Measurements from ENCODE around the gene ALS2.
"Not testable (repeated sequence)": the region's sequence is repeated elsewhere in the genome, so short reads cannot be mapped to it uniquely, and the experiment has no call there.

The ALS2 gene

DNA sequence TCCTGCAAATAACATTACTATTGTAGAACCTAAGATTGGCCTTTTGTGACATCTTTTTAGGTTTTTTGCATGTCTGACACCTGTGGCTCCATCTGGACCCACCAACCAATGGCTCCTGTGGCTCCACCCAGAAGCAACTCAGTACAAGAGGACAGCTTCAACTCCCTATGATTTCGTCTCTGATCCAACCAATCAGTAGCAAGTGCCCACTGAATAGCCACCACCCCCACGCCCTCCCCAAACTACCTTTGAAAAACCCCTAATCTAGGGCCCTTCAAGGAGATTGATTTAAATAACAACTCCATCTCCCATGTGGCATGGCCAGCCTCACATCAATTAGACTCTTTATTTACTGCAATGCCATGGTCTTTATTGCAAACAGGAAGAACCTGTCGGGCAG, 105.9 kb downstream of the ALS2 start:
- DNase-seq (ENCODE audit: low read depth) = no peak

DNA sequence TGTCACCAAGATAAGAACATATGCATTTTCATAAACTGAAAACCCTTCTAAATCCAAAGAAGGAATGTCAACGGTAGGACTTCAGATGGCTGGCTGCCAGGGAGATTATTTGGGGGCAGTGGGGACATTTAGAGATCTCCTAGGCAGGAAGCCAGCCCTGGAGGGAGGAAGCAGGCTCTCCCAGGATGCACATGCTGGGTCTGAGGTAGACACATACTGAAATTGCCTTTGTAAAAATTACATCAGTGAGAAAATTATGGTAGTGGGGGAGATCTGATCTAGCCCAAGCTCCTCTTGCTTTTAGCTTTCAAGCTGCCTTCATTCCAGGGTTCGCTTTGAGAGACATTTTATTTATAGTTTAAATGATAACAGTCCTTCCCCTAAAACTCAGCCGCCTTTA, 106.4 kb downstream of the ALS2 start:
- no peak for DNase-seq (ENCODE audit: low read depth)

DNA sequence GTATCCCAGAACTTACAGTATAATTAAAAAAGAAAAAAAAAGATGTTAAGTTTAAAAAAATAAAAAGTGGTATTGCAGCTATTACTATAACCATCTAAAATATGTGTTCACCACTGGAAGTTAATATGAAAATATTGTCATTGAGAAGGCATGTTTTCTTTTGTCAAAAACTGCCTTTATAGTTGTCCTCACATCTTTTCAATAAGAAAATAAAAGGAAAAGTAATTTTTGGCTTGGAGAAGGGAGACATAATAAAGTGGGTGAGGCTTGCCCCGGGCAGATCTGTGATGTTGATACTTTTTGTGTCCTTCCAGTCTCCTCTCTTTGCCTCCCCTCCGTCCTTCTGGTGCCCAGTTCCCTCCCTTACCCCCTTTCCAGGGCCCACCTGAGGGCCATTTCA, 107.2 kb downstream of the ALS2 start:
- DNase-seq (ENCODE audit: low read depth) = no peak

DNA sequence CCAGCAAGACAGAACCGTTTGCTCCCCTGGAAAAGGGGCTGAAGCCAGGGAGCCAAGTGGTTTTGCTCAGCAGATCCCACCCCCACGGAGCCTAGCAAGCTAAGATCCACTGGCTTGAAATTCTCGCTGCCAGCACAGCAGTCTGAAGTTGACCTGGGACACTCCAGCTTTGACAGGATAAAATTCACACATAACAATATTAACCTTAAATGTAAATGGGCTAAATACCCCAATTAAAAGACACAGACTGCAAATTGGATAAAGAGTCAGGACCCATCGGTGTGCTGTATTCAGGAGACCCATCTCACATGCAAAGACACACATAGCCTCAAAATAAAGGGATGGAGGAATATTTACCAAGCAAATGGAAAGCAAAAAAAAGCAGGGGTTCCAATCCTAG, 109.5 kb downstream of the ALS2 start:
- DNase-seq (ENCODE audit: low read depth) = not testable (repeated sequence)

DNA sequence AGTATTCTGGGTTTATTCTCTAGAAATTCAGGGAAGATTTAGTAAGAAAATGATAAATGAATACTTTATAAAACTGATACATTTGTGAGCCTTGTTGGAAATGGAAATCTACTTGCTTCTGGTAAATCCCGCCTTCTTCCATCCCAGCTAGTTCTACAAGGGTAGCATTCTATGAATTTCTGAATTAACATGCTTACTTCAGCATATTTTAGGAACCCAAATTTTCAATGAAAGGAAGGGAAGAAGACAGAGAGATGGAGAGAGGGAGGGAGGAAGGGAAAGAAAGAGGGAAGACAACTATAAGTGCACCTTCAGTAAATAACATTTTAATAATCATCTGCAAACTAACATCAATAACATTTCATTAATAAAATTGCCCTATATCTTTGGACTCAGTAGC, 110.9 kb downstream of the ALS2 start:
- no peak for DNase-seq (ENCODE audit: low read depth)

DNA sequence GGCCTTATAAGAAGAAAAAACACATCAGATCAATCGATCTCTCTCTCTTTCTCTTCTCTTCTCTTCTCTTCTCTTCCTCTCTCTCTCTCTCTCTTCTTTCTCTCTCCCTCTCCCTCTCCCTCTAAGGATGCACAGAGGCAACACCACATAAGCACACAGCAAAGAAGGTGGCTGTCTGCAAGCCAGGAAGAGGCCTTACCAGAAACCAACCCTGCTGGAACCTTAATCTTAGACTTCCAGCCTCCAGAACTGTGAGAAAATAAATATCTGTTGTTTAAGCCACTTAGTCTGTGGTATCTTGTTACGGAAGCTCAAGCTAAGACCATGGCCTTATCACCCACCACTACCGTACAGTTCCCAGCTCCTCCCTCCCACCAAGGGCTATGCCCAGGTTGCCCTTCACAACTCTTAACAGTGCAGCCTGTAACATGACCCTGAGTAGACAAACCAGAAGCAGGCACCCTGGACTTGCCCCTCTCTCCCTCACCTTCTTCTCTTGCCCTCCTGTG, 112.3 kb downstream of the ALS2 start:
- DNase-seq (ENCODE audit: low read depth) = no peak

DNA sequence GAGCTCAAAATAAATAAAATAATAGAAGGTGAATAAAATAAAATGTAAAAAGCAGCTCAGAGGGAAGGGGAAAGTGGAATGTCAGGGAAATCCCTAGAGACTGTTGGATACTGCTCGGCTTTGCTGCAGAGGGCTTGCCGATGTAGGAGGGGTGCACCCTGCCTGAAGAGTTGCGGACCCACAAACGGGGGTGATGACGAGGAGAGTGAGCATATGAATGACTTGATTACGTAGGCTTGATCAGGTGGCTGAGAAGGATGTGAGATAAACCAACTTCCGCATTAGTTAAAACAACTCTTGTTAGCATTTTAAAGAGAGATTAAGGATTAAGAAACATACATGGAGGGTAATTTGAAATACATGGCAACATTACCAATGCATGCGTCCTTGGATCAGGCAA, 116.4 kb downstream of the ALS2 start:
- no peak for DNase-seq (ENCODE audit: low read depth)

DNA sequence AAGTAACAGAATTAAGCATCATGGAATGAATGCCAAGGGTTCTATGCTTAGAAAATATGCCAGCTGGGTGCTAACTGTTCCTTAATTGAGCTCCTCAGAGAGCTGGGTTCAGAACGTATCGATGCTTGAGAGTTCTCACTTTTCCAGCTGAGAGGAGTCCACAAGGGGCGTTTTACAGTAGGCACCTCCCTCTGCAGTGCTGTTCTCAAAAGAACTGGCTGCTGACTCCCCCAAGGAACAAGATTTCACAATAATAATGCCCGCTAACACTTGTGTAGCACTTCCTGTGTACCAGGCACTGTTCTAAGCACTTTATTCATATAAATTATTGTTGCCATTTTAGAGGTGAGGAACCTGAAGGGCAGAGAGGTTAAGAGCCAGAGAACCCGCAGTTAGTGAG, 119.4 kb downstream of the ALS2 start:
- no peak for DNase-seq (ENCODE audit: low read depth)

DNA sequence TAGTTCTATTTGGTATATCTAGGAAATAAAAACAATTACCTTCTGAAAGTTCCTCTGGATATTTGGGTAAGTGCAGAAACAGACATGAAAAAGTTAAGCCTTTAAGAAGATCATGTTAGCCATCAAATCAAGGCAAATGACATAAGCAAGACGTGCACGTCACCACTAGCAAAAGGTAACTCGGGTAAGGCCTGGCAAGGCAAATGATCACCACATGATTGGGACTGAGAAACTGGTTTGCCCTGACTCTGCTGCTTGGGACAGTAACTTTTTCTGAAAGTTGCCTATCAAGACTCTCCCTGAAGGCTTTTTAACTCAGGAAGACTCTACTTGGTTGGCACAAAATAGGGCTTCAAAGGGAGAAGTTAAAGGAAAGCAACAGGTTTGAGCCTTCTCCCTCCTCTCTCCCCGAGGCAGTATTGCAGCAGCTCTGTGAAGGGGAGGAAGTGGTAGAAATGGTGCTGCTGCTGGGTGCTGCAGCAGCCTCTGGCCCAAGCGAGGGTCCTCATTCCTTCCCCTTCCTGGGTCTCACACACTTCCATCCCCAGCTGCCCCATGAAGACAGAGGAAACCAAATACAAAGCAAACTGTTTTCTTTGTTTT, 120.3 kb downstream of the ALS2 start:
- DNase-seq (ENCODE audit: low read depth) = no peak

DNA sequence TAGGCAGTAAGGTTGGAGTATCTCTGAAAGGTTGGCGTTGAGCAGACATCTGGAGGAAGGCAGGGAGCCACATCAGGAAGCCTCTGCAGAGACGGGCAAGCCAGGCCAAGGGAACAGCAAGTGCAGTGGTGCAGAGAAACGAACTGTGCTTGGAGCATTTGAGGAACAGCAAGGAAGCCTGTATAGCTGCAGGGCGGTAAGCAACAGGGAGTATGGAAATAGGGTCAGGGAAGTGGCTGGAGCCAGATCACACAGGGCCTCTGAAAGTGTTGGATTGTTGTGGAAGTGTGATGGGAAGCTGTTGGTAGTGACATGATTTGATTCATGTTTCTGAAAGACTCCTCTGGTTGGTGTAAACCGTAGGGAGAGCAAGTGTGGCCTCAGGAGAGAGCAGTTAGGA, 124.0 kb downstream of the ALS2 start:
- no peak for DNase-seq (ENCODE audit: low read depth)

DNA sequence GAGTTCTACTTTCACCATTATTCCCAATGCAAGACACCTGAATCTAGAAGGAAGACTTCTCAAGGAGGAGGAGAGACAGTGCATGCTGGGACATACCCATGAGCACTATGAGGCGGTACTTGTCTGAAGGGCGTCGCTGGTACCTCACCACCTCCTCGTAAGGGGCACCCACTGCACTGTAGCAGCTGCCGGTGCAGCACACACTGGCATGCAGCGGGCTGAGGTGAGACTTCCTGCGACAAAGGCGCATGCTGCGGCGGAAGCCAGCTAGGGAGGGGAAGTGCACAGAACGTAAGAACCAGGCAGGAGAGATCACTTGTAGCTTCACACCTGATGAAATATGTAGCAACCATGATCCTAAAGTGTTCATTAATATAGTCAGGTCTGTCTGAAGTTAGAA, 124.6 kb downstream of the ALS2 start:
- no peak for DNase-seq (ENCODE audit: low read depth)

DNA sequence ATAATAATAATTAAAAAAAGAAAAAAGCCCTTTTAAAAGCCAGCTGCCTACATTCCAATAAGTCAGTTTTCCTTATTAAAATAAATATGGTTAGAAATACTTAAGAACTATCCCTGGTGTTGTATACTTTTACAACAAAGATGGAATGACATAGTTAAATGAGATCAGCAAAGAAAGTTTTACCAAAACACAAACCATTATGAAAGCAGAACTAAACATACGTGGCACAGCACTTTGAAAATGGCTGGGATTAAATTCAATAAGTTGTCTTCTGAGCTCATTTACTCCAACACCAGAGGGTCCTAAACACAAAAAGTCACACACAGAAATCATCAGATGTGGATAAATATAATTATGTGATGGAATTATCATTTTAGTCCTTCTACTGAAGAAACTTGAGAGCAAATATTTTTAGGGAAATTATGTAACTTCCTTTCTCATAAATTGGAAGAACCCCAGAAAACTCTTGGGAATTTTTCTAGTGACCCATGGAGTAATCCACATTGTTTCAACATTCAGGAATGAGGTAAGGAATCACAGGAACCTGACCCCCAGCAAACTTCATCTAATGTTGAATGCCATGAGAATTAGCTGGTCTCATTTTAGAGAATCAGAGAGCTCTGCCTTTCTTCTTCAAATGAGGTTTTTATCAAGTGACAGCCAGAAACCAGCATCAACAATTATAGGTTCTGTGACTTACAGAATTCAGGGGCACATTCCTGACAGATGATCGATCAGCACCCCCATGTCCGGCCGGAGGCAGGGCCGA, 125.9 kb downstream of the ALS2 start:
- no peak for DNase-seq (ENCODE audit: low read depth)

DNA sequence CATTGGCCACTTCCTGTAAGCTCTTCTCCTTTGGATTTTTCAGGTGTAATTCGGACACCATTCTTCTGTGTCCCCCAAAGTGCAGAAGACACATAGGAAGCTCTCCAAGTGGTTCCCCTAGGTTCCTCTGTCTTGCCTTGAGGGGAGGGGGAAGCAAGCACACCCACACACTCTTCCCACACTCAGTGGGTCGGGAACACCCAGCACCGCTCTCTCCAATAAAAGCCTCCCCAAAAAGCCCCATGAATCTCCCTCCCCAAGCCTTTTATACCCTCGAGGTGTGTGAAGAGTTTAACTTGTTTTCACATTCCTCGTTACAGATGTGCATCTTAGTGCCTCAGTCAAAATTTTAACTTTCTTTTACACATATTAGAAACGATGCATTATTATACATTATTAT, 127.5 kb downstream of the ALS2 start:
- DNase-seq (ENCODE audit: low read depth) = no peak

Data from stimulated activated CD8-positive, alpha-beta memory T cell treated with anti-CD3 and anti-CD28 coated beads, Interleukin-7, amount 100 ng/mL, for 24 hours (primary cell).